GM19193 (cell line): ENCODE data around the gene ERI3.

Experiments used
- POLR2A ChIP-seq: IDR thresholded peaks from 4 replicates; pipeline ENCODE4 v1.6.1; 2011; ENCODE audit not compliant: insufficient read depth, insufficient read length; ENCODE audit errors: extremely low read depth

Gene ERI3

GRCh38 chr1:44288883-44289282, 66.2 kb downstream of the ERI3 start:
- no peak for TF ChIP-seq POLR2A

GRCh38 chr1:44284184-44284583, 70.9 kb downstream of the ERI3 start:
- no peak for TF ChIP-seq POLR2A

- TF ChIP-seq POLR2A = no peak
Measured at GRCh38 chr1:44283524-44284173, 71.4 kb downstream of the ERI3 start.

GRCh38 chr1:44282704-44283426, 72.2 kb downstream of the ERI3 start:
- TF ChIP-seq POLR2A = no peak

- no peak for TF ChIP-seq POLR2A
Measured at GRCh38 chr1:44281962-44282703, 72.9 kb downstream of the ERI3 start.

GRCh38 chr1:44276901-44277300, 78.2 kb downstream of the ERI3 start:
- TF ChIP-seq POLR2A = no peak

GRCh38 chr1:44275991-44276405, 79.1 kb downstream of the ERI3 start:
- TF ChIP-seq POLR2A = no peak

GRCh38 chr1:44275296-44275962, 79.6 kb downstream of the ERI3 start:
- no peak for TF ChIP-seq POLR2A

- TF ChIP-seq POLR2A = no peak
Measured at GRCh38 chr1:44273560-44274350, 81.3 kb downstream of the ERI3 start.

- TF ChIP-seq POLR2A = no peak
Measured at GRCh38 chr1:44272992-44273391, 82.1 kb downstream of the ERI3 start.

GRCh38 chr1:44271646-44272045, 83.4 kb downstream of the ERI3 start:
- TF ChIP-seq POLR2A = no peak

- no peak for TF ChIP-seq POLR2A
Measured at GRCh38 chr1:44270686-44271628, 84.1 kb downstream of the ERI3 start.

- TF ChIP-seq POLR2A = no peak
Measured at GRCh38 chr1:44268054-44268453, 87.0 kb downstream of the ERI3 start.
